Measurements from ENCODE around the gene MTMR8.
"Not testable (repeated sequence)": the region's sequence is repeated elsewhere in the genome, so short reads cannot be mapped to it uniquely, and the experiment has no call there.

DNA sequence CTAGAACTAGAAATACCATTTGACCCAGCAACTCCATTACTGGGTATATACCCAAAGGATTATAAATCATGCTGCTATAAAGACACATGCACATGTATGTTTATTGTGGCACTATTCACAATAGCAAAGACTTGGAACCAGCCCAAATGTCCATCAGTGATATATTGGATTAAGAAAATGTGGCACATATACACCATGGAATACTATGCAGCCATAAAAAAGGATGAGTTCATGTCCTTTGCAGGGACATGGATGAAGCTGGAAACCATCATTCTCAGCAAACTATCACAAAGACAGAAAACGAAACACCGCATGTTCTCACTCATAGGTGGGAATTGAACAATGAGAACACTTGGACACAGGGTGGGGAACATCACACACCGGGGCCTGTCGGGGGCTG lies 14.5 kb upstream of the MTMR8 start:
- not testable (repeated sequence) for TF ChIP-seq POLR2A, POLR2AphosphoS5 (IDR thresholded peaks at IDR 0.05)
- TF ChIP-seq, protein P1, sequence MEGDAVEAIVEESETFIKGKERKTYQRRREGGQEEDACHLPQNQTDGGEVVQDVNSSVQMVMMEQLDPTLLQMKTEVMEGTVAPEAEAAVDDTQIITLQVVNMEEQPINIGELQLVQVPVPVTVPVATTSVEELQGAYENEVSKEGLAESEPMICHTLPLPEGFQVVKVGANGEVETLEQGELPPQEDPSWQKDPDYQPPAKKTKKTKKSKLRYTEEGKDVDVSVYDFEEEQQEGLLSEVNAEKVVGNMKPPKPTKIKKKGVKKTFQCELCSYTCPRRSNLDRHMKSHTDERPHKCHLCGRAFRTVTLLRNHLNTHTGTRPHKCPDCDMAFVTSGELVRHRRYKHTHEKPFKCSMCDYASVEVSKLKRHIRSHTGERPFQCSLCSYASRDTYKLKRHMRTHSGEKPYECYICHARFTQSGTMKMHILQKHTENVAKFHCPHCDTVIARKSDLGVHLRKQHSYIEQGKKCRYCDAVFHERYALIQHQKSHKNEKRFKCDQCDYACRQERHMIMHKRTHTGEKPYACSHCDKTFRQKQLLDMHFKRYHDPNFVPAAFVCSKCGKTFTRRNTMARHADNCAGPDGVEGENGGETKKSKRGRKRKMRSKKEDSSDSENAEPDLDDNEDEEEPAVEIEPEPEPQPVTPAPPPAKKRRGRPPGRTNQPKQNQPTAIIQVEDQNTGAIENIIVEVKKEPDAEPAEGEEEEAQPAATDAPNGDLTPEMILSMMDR (IDR thresholded peaks at IDR 0.05 in 8 of 11, conservative IDR thresholded peaks at IDR 0.05 in 3 of 11): not testable (repeated sequence)

All from spleen (tissue), 7 donors.